HG03108 (cell line): ENCODE measurements around the gene ZNF273.
"Not testable (repeated sequence)": the region's sequence is repeated elsewhere in the genome, so short reads cannot be mapped to it uniquely, and the experiment has no call there.

Experiments used
- ATAC-seq: cut with Tn5 transposase; IDR thresholded peaks from one replicate; pipeline ENCODE4 v1.9.1; 2021; ENCODE audit warnings: moderate library complexity; ENCODE audit not compliant: unreplicated experiment

ZNF273 gene

DNA sequence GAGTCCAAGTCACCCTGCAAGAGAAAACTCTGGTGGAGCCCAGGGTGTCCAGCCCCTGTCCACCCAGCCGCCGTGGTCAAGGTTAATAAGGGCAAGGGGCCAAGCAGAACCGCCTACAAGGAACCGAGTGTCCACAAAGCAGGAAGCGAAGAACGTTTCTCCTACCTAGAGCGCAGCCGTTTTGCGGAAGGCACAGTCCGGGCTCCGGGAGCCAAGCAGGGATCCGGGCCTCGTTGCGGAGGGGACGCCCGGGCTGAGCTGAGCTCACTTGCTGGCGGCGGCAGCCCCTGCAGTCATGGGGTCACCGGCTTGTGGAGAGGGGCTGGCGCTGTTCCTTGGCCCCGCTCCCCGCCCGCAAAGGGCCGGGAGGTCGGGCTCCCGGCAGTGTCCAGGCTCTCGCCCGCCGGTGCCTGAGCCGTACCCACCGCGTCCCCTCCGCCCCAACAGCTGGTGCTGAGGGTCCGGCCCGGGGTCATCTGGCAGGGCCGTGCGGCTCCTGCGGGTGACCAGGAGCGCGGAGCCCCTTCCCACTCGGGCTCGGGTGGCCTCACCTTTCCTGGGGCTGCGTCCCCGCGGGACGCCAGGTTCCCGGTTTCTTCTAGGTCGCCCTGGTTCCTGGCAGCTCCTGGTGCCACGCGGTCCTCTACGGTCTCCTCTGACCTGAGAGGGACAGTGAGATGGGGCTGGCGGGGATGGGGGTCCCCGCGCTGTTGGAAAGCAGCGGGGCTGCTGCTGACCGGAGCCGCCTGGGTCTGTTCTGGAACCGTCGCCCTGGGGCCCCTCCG is 14.0 kb upstream of the ZNF273 start:
- ATAC-seq = no peak

GRCh38 chr7:64889686-64890162 is 13.3 kb upstream of the ZNF273 start:
- ATAC-seq = no peak

GRCh38 chr7:64890273-64890672 is 12.8 kb upstream of the ZNF273 start:
- not testable (repeated sequence) for ATAC-seq

DNA sequence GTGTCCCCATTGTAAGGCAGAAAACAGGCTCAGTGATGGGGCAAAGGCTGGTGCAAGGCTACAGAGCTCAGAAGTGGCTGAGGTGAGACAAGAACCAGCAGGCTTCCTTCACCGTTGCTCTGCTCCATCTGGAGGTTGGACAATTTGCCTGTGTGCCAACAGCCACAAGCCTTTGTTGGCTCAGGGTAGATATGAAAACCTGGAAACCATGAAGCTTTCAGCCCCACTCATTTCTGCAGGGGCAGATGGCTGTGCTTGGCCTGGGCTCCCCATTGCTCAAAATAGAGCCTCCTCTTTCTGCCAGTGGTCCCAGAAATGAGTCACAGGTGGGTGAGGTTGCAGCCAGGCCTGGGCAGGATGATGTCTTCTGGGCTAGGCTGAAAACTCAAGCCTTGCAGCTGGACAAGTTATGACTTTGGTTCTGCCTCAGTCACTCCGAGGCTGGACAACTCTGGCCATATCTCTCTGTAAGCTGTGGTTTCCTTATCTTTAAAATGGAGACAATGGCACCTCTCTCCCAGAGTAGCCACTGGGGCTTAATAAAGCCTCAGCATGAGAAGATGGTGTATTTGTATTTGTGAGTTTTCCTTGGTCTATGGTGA is 12.2 kb upstream of the ZNF273 start:
- ATAC-seq = no peak

DNA sequence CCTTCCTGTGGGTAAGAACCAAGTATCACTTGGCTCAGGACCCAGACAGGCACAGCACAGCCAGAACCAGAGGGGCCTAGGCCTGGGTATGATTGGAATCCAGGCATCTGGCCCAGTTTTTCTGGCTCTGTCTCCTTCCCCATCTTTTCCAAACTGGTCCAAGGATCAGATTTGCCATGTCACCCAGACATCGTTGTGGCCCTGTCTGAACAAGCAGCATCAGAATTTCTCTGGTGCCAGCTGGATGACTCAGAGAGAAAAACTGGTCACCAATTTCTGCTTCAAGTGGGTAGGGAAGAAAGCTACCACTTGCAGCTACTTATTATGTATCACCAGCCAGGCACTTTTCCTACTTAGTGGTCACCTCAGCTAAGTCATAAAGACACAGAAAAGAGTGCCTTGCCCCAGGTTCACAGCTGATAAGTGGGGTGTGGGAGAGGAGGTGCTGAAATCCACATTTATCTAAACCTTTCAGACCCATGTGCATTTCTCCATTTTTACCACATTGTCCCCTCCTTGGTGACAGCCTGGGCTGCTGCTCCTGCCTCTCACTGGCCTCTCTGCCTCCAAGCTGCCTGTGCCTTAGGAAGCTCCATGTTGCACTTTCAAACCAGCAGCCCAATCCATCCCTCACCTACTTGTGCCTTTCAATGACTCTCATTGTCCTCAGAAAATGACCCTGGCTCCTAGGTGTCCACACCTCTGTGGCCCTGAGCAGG is 11.6 kb upstream of the ZNF273 start:
- ATAC-seq = not testable (repeated sequence)

- ATAC-seq = no peak
Measured at GRCh38 chr7:64892116-64892515, 11.0 kb upstream of the ZNF273 start.

- no peak for ATAC-seq
Measured at GRCh38 chr7:64892666-64893309, 10.3 kb upstream of the ZNF273 start.

DNA sequence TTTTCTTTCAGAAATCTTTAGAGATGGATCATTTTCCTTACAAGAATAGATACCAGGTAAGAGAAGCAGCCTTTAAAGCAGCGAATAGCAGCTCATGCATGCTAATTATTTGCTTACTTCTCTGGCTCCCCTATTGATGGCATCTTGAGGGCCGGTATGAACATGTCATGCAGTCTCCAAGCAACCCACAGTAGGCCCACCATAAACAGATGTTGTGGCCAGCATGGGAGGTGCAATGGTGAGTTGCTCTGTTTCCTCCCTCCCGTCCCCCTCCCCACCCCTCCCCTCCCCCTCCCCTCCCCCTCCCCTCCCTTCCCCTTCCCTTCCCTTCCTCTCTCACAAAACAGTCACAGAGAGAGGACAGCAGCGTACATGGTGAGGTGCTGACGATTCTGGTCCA is 9.7 kb upstream of the ZNF273 start:
- ATAC-seq = no peak

DNA sequence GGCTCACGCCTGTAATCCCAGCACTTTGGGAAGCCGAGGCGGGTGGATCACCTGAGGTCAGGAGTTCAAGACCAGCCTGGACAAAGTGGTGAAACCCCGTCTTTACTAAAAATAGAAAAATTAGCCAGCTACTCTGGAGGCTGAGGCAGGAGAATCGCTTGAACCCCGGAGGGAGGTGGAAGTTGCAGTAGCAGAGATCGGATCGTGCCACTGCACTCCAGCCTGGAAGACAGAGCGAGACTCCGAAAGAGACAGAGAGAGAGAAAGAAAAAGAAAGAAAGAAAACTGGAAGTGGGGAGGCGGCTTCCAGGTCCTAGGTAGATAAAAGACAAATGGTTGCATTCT is 640 bp upstream of the ZNF273 start:
- not testable (repeated sequence) for ATAC-seq

DNA sequence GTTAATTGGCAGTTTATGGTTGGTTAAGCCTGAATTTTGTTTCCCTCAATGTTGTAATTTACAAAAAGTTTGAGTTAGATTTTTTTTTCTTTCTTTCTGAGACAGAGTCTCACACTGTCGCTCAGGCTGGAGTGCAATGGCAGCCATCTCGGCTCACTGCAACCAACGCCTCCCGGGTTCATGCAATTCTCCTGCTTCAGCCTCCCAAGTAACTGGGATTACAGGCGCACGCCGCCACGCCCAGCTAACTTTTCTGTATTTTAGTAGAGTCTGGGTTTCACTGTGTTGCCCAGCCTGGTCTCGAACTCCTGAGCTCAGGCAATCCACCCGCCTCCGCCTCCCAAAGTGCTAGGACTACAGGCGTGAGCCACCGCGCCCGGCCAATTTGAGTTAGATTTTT is 935 bp downstream of the ZNF273 start:
- no peak for ATAC-seq

DNA sequence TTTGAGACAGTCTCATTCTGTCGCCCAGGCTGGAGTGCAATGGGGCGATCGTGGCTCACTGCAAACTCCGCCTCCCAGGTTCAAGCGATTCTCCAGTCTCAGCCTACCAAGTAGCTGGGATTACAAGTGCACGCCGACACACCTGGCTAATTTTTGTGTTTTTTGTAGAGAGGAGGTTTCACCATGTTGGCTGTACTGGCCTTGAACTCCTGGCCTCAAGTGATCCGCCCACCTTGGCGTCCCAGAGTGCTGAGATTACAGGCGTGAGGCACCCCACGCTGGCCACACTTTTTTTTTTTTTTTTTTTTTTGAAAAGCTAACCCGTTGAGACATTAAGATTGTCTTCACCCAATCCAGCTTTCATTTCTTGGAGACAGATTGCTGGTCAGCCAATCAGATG is 2.1 kb downstream of the ZNF273 start:
- ATAC-seq = no peak

GRCh38 chr7:64905547-64905946 is 2.5 kb downstream of the ZNF273 start:
- ATAC-seq = no peak

GRCh38 chr7:64907641-64908326 is 4.7 kb downstream of the ZNF273 start:
- no peak for ATAC-seq

DNA sequence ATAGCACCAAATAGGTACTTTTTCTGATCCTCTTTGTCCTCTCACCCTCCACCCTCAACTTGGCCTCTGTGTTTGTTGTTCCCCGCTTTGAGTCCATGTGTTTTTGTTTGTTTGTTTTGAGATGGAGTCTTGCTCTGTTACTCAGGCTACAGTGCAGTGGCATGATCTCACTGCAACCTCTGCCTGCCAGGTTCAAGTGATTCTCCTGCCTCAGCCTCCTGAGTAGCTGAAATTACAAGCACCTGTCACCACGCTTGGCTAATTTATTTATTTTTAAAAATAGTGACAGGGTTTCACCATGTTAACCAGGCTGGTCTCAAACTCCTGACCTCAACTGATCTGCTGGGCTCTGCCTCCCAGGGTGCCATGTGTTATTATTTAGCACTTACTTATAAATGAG is 5.3 kb downstream of the ZNF273 start:
- no peak for ATAC-seq

DNA sequence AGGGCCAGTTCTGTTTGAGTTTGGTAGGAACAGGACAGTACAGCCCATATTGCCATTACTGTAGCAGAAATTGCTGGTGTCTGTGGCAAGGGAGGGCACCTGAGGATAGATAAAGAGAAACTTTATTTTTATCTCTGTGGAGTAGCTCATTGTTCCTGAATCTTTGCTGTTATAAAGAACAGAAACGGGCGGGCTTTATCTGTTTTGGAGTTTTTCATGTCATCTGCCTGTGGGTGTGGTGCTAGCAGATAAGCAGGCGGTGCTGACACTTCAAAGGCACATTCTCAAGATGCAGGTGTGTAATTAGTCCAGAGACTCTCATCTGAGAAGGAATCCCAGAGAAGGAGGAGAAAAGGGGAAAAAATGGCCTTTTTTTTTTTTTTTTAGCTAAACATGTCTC is 11.5 kb downstream of the ZNF273 start:
- ATAC-seq = no peak

- ATAC-seq = not testable (repeated sequence)
Measured at GRCh38 chr7:64915301-64915700, 12.2 kb downstream of the ZNF273 start.

GRCh38 chr7:64928252-64929187 is 25.4 kb downstream of the ZNF273 start:
- not testable (repeated sequence) for ATAC-seq

GRCh38 chr7:64934478-64934877 is 31.4 kb downstream of the ZNF273 start:
- ATAC-seq = no peak

DNA sequence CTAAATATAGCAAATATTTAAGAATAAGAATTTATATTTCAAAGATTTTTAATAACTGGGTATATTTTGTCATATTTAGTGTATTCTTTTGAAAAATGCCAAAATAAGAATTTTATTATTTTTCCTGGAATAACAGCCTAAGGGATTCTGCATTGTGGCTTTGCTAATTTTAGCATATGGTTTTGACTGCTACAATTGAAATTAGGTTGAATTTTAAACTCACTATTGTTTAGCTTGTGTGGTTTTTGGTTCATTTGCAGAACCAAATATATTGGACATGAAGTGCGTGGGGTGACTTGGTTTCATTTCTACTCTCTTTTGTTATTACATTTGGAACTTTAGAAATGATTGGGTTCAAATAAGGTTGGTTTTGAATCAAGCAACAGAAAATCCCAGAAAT is 35.5 kb downstream of the ZNF273 start:
- ATAC-seq = no peak

DNA sequence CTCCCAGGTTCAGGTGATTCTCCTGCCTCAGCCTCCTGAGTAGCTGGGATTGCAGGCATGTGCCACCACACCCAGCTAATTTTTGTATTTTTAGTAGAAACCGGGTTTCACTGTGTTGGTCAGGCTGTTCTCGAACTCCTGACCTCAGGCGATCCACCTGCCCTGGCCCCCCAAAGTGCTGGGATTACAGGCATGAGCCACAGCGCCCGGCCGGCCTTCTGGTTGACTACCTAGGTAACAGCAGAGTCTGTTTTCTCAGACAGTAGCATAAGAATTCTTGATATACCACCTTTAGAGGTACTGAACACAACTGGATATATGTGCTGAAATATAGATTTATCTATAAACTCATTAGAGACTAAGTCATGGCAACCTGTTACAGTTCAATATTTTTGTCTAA is 36.9 kb downstream of the ZNF273 start:
- not testable (repeated sequence) for ATAC-seq
